Measurements from ENCODE around the gene XPOT. TPM values are rescaled to one million over a fixed set of nuclear protein-coding genes. Genes with fewer than 3 reads are reported as not detected.

The XPOT gene
- polyA plus RNA-seq, 1 donor from 2014 or later = 50.8 TPM

DNA sequence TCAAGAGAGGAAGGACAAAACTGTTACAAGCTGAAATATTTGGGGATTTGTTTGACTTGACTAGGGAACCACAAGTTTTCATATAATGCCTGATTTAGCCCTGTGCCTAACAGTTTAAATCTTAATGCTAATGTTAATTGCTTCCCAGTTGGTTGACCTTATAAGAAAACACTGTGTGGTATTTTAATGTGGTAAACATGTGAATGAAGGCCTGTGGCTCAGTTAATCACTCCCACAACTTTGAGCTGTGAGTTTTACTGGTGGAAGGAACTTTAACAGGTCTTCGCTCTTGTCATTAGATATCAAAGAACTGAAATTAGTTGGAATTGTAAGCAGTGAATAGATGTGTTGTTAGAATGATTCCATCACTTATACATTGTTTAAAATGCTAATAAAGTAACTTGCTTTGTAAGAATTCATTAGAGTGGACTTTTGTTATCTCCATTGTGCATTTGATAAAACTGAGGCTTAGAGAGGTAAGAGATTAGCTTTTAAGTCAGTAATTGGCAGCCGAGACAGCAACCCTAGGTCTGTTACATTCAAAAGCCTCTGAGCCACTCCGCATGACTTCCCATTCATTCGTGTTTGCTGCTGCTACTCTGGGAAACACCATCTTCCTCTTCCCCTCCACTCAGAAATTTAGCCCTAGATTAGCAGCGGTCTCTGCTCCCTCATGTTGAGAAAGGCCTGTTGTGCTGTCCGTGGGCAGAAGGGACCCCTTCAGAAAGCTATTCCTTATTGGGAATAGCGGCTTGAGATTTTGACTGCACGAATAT, 46.7 kb downstream of the XPOT start:
- no peaks in the 10 kb centered on the region for H3K9me2 ChIP-seq (ENCODE audit: insufficient read depth, low read length)
- H3K9ac ChIP-seq (ENCODE audit: low read length) = peak overlapping the region; percentile 4
- H3K36me3 ChIP-seq (ENCODE audit: insufficient read depth, low read length) = no peaks in the 10 kb centered on the region
- no peaks in the 10 kb centered on the region for H3K9me3 ChIP-seq (ENCODE audit: low read length)
- peak overlapping the region; percentile 95 for H3K4me3 ChIP-seq (ENCODE audit: low read length)
- H3F3A ChIP-seq (ENCODE audit: insufficient read depth, low read length, poor library complexity, severe bottlenecking) = no peaks in the 10 kb centered on the region
- TF ChIP-seq TAF1 (IDR thresholded peaks at IDR 0.05; ENCODE audit: low read depth) (no peak), RAD21 (conservative IDR thresholded peaks at IDR 0.05) (no peak), SMC3 (conservative IDR thresholded peaks at IDR 0.05; ENCODE audit: poor library complexity) (no peak), EZH2 (IDR thresholded peaks at IDR 0.05; ENCODE audit: borderline replicate concordance, insufficient read depth, low read length, poor library complexity, severe bottlenecking) (no peak), EP300 (conservative IDR thresholded peaks at IDR 0.05; ENCODE audit: poor library complexity, severe bottlenecking) (no peak), MXI1 (conservative IDR thresholded peaks at IDR 0.05; ENCODE audit: poor library complexity, severe bottlenecking) (no peak), POLR2AphosphoS5 (IDR thresholded peaks at IDR 0.05) (no peak)
- TF ChIP-seq, protein P1, sequence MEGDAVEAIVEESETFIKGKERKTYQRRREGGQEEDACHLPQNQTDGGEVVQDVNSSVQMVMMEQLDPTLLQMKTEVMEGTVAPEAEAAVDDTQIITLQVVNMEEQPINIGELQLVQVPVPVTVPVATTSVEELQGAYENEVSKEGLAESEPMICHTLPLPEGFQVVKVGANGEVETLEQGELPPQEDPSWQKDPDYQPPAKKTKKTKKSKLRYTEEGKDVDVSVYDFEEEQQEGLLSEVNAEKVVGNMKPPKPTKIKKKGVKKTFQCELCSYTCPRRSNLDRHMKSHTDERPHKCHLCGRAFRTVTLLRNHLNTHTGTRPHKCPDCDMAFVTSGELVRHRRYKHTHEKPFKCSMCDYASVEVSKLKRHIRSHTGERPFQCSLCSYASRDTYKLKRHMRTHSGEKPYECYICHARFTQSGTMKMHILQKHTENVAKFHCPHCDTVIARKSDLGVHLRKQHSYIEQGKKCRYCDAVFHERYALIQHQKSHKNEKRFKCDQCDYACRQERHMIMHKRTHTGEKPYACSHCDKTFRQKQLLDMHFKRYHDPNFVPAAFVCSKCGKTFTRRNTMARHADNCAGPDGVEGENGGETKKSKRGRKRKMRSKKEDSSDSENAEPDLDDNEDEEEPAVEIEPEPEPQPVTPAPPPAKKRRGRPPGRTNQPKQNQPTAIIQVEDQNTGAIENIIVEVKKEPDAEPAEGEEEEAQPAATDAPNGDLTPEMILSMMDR (IDR thresholded peaks at IDR 0.05; ENCODE audit: poor library complexity, severe bottlenecking) = no peak
- TF ChIP-seq, protein P2, sequence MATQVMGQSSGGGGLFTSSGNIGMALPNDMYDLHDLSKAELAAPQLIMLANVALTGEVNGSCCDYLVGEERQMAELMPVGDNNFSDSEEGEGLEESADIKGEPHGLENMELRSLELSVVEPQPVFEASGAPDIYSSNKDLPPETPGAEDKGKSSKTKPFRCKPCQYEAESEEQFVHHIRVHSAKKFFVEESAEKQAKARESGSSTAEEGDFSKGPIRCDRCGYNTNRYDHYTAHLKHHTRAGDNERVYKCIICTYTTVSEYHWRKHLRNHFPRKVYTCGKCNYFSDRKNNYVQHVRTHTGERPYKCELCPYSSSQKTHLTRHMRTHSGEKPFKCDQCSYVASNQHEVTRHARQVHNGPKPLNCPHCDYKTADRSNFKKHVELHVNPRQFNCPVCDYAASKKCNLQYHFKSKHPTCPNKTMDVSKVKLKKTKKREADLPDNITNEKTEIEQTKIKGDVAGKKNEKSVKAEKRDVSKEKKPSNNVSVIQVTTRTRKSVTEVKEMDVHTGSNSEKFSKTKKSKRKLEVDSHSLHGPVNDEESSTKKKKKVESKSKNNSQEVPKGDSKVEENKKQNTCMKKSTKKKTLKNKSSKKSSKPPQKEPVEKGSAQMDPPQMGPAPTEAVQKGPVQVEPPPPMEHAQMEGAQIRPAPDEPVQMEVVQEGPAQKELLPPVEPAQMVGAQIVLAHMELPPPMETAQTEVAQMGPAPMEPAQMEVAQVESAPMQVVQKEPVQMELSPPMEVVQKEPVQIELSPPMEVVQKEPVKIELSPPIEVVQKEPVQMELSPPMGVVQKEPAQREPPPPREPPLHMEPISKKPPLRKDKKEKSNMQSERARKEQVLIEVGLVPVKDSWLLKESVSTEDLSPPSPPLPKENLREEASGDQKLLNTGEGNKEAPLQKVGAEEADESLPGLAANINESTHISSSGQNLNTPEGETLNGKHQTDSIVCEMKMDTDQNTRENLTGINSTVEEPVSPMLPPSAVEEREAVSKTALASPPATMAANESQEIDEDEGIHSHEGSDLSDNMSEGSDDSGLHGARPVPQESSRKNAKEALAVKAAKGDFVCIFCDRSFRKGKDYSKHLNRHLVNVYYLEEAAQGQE (IDR thresholded peaks at IDR 0.05; ENCODE audit: borderline replicate concordance) = no peak
- peak overlapping the region; percentile 56 for H3K4me2 ChIP-seq (ENCODE audit: low read length)
- no peak overlapping the region for H3K27ac ChIP-seq (ENCODE audit: low read length)
- no peaks in the 10 kb centered on the region for H3K27me3 ChIP-seq (ENCODE audit: insufficient read depth, low read depth, low read length)
- H3K79me2 ChIP-seq (replicated peaks; ENCODE audit: insufficient read depth, low read length) = peaks cover 29% of the 10 kb centered on the region
- H4K20me1 ChIP-seq (ENCODE audit: insufficient read depth) = no peaks in the 10 kb centered on the region
- no peak overlapping the region for H2AFZ ChIP-seq (ENCODE audit: low read depth, low read length)

DNA sequence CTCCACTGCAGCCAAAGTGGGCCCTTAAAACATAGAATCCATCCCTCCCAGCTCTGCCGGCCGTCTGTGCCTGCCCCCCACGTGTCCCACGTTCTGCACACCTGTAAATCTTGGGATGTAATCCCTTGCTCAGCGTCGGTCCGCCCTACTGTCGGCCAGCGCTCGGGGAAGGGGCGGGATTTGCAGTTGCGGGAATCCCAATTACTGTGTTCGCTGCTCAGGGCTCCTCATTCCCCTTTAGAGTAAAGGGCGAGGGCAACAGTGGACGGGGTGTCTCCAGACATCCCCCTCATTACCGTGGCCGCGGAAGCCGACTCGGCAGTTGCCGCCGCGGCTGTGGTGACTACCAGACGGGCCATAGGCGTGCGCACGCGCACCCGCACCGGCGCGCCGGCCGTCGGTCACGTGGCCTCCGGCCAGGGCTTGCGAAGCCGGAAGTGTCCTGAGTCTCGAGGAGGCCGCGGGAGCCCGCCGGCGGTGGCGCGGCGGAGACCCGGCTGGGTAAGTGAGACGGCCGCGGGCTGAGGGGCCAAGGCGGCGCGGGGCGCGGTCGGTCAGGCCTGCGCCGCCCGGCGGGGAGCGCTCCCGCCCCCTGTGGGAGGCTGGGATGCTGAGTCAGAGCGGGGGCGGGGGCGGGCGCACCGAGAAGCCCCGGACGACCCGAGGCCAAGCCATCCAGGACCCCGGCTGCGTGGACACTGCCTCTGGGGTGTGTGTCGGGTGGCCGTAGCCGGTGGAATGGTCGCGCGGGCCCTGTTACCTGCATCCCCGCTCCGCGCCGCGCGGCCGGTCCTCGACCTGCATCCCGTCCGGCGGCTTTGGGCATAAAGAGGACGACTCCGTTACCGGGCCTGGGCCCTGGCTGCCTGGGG, 47.7 kb downstream of the XPOT start, which contains the start of gene TBK1:
TSS of gene TBK1 (plus strand) at position 434 of the 872 bp plus-strand sequence. CDS start 3,751 bp downstream, outside the sequence.
- TF ChIP-seq SMC3 (conservative IDR thresholded peaks at IDR 0.05; ENCODE audit: poor library complexity) (peak; percentile 32), TAF1 (IDR thresholded peaks at IDR 0.05; ENCODE audit: low read depth) (no peak), POLR2AphosphoS5 (IDR thresholded peaks at IDR 0.05) (peak; percentile 21), MXI1 (conservative IDR thresholded peaks at IDR 0.05; ENCODE audit: poor library complexity, severe bottlenecking) (peak; percentile 89), EZH2 (IDR thresholded peaks at IDR 0.05; ENCODE audit: borderline replicate concordance, insufficient read depth, low read length, poor library complexity, severe bottlenecking) (no peak), RAD21 (conservative IDR thresholded peaks at IDR 0.05) (no peak), EP300 (conservative IDR thresholded peaks at IDR 0.05; ENCODE audit: poor library complexity, severe bottlenecking) (peak; percentile 42)
- TF ChIP-seq, protein P2 (IDR thresholded peaks at IDR 0.05; ENCODE audit: borderline replicate concordance) = peak; percentile 59
- TF ChIP-seq, protein P1 (IDR thresholded peaks at IDR 0.05; ENCODE audit: poor library complexity, severe bottlenecking) = peak; percentile 44
- H3K9me3 ChIP-seq (ENCODE audit: low read length) = no peaks in the 10 kb centered on the region
- H3K27ac ChIP-seq (ENCODE audit: low read length) = peak within 1 kb of the TSS; percentile 35

More for the DNA sequence above, 47.7 kb downstream of the XPOT start, which contains the start of gene TBK1:
- H2AFZ ChIP-seq (ENCODE audit: low read depth, low read length) = peak within 1 kb of the TSS; percentile 80
- peak within 1 kb of the TSS; percentile 84 for H3K4me2 ChIP-seq (ENCODE audit: low read length)
- no peaks in the 10 kb centered on the region for H4K20me1 ChIP-seq (ENCODE audit: insufficient read depth)
- peaks cover 33% of the 10 kb centered on the region for H3K79me2 ChIP-seq (replicated peaks; ENCODE audit: insufficient read depth, low read length)
- H3K4me3 ChIP-seq (ENCODE audit: low read length) = peak within 1 kb of the TSS; percentile 95
- H3K9ac ChIP-seq (ENCODE audit: low read length) = peak within 1 kb of the TSS; percentile 73
- no peaks in the 10 kb centered on the region for H3F3A ChIP-seq (ENCODE audit: insufficient read depth, low read length, poor library complexity, severe bottlenecking)
- no peaks in the 10 kb centered on the region for H3K27me3 ChIP-seq (ENCODE audit: insufficient read depth, low read depth, low read length)
- H3K36me3 ChIP-seq (ENCODE audit: insufficient read depth, low read length) = no peaks in the 10 kb centered on the region
- H3K9me2 ChIP-seq (ENCODE audit: insufficient read depth, low read length) = no peaks in the 10 kb centered on the region

Measured in neural cell (in vitro differentiated cells).